Measurements from ENCODE around the gene SMG1.

- TF ChIP-seq CTCF (conservative IDR thresholded peaks at IDR 0.05; ENCODE audit: low read depth, low read length) (no peak), EZH2 (IDR thresholded peaks at IDR 0.05; ENCODE audit: borderline replicate concordance, low read depth, low read length, poor library complexity, severe bottlenecking) (no peak)
These were observed 114.3 kb downstream of the SMG1 start for GRCh38 chr16:18811925-18812324.
